WI38 (cell line): Measurements from ENCODE around the gene RIC1.

Experiments
- H3K4me3 ChIP-seq: 2 replicates; pipeline ENCODE4 v1.5.1; 2011; ENCODE audit warnings: low read depth, mild to moderate bottlenecking, control low read depth, low read length
- TF ChIP-seq, protein P1 (sequence below): IDR thresholded peaks from 2 replicates; pipeline ENCODE4 v1.5.1; 2012; ENCODE audit warnings: low read depth, mild to moderate bottlenecking, control low read depth, low read length

The RIC1 gene

DNA sequence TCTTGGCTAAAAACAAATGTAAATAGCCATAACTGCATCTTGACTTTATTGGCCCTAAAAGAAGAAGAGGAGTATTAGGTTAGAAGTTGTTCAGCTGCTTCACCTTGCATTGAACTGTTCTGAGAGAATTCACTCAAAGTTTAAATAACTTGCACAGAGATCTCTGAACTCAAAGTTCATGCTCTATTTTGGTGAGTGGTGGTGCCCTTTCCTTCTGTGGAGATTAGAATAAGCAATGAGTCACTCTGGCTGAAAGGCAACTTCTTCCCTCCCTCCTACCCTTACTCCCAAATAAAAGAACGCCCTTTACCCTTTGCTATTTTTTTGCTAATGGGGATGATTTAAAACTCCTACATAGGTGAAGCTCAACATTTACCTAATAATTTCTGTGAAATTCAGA lies 155.1 kb downstream of the RIC1 start:
- TF ChIP-seq, protein P1, sequence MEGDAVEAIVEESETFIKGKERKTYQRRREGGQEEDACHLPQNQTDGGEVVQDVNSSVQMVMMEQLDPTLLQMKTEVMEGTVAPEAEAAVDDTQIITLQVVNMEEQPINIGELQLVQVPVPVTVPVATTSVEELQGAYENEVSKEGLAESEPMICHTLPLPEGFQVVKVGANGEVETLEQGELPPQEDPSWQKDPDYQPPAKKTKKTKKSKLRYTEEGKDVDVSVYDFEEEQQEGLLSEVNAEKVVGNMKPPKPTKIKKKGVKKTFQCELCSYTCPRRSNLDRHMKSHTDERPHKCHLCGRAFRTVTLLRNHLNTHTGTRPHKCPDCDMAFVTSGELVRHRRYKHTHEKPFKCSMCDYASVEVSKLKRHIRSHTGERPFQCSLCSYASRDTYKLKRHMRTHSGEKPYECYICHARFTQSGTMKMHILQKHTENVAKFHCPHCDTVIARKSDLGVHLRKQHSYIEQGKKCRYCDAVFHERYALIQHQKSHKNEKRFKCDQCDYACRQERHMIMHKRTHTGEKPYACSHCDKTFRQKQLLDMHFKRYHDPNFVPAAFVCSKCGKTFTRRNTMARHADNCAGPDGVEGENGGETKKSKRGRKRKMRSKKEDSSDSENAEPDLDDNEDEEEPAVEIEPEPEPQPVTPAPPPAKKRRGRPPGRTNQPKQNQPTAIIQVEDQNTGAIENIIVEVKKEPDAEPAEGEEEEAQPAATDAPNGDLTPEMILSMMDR: no peak
- no peak overlapping the region for H3K4me3 ChIP-seq

GRCh38 chr9:5784526-5785315 lies 155.8 kb downstream of the RIC1 start:
- no peak overlapping the region for H3K4me3 ChIP-seq
- TF ChIP-seq, protein P1: no peak

DNA sequence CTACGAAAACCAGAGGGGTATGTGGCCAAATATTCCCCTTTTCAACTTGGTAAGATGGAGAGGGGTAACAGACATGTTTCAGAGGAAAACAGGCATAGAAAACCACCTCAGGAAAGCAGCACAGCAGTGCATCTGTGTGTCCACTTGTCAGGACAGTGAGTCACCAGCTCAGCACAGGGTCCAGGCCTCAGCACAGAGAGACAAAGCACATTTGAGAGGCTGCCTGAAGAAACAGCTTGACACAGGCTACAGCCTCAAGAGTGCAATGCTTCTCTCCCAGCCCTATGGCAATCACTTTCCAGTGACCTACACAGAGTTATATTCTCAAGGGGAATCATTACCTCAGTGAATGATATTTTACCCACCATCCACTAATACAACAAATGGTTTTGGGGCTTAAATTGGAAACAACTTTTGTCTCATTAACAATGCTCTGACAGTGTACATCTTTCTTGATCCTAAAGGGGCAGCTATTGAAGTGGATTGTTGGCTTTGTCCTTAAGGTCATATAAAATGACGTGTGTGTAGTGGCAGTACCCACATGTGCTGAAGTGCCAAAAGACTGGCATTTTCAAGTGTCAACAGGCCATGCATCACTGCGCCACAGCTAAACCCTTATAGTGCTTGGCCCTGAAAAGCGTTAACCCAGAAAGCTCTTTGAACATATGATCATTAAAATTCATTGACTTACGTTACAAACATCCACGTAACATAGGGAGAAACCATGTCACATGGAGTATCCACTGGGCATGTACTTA lies 157.6 kb downstream of the RIC1 start:
- TF ChIP-seq, protein P1: no peak
- H3K4me3 ChIP-seq: no peak overlapping the region

- TF ChIP-seq, protein P1: no peak
- no peak overlapping the region for H3K4me3 ChIP-seq
These were observed 158.3 kb downstream of the RIC1 start for GRCh38 chr9:5787220-5787619.

GRCh38 chr9:5787759-5788302 lies 158.9 kb downstream of the RIC1 start:
- H3K4me3 ChIP-seq: no peak overlapping the region
- TF ChIP-seq, protein P1: no peak

- H3K4me3 ChIP-seq: no peak overlapping the region
- TF ChIP-seq, protein P1: no peak
These were observed 160.6 kb downstream of the RIC1 start for GRCh38 chr9:5789489-5789888.

GRCh38 chr9:5790923-5791322 lies 162.0 kb downstream of the RIC1 start:
- no peak overlapping the region for H3K4me3 ChIP-seq
- TF ChIP-seq, protein P1: no peak
